ENCODE results near the gene PRODH2.

GRCh38 chr19:35766571-35767104, 46.0 kb downstream of the PRODH2 start:
- no peak for TF ChIP-seq POLR2AphosphoS5 (IDR thresholded peaks at IDR 0.05; ENCODE audit: insufficient read depth, low read depth, low read length)
- no peak for TF ChIP-seq CTCF (IDR thresholded peaks at IDR 0.05; ENCODE audit: extremely low read depth in 1 of 2, insufficient read depth in 1 of 2, low read depth in 1 of 2, low read length in 2 of 2)
- no peak for TF ChIP-seq POLR2A (IDR thresholded peaks at IDR 0.05; ENCODE audit: low read depth, low read length)
- no peak for TF ChIP-seq GATA2 (IDR thresholded peaks at IDR 0.05; ENCODE audit: insufficient read depth, insufficient read length, low read depth, low read length)
- no peak for TF ChIP-seq FOS (IDR thresholded peaks at IDR 0.05; ENCODE audit: borderline replicate concordance, insufficient read depth, low read length)
- TF ChIP-seq MAX (IDR thresholded peaks at IDR 0.05; ENCODE audit: insufficient read depth, insufficient read length): no peak
- no peak for TF ChIP-seq EZH2 (IDR thresholded peaks at IDR 0.05; ENCODE audit: borderline replicate concordance, low read depth, low read length, severe bottlenecking)
- TF ChIP-seq MYC (IDR thresholded peaks at IDR 0.05; ENCODE audit: low read depth, low read length): no peak

Measured in endothelial cell of umbilical vein (primary cell).